ENCODE measurements around the gene OR10A3. TPM values are rescaled to one million over a fixed set of nuclear protein-coding genes. Genes with fewer than 3 reads are reported as not detected.

Gene OR10A3
- total and polyA plus RNA-seq, 10 donors = not detected

DNA sequence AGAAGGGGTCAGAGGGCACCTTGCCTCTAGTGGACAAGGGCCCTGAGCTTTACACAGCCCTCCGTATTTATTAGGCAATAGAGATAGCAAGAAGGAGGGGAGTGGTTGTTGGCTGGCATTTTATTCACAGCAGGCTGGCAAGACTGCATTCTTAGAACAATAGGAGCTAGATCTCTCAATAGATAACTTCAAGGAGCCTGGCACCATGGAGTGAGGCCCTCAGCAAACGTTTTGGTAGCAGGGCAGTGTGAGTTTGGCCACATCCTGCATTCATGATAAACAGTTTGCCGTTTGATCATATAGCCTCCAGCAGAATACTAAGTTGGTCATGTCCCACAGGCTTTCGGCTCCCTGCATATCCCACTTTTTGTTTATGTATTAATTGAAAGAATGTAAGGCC is 42.1 kb downstream of the OR10A3 start:
- Histone ChIP-seq H3K27ac (no peak overlapping the region), H3K4me3 (no peak overlapping the region), H3K36me3 (no peaks in the 10 kb centered on the region), H3K4me1 (no peaks in the 10 kb centered on the region), H3K9me3 (peaks cover 0 to 7% (median 0%) of the 10 kb centered on the region in 8 donors), H3K27me3 (replicated peaks in 1 of 7) (no peaks in the 10 kb centered on the region)
- intact Hi-C loops (cut with DNase I; ENCODE audit: low total_unique reads) = no loop called here
- no peak for TF ChIP-seq CTCF (IDR thresholded peaks at IDR 0.05 in 8 of 11, conservative IDR thresholded peaks at IDR 0.05 in 3 of 11)
- no peak for TF ChIP-seq POLR2AphosphoS5 (IDR thresholded peaks at IDR 0.05)
- TF ChIP-seq POLR2A (IDR thresholded peaks at IDR 0.05) = no peak
- whole genome bisulfite sequencing, 5 donors = 56 to 69% (median 68%) methylated on average over 4 of the region's 4 CpGs
- DNase-seq = no peak

GRCh38 chr11:7898666-7899283 is 42.7 kb downstream of the OR10A3 start:
- Histone ChIP-seq H3K27ac (no peak overlapping the region), H3K36me3 (no peaks in the 10 kb centered on the region), H3K9me3 (peaks cover 0 to 7% (median 0%) of the 10 kb centered on the region in 8 donors), H3K4me3 (no peak overlapping the region), H3K27me3 (replicated peaks in 1 of 7) (no peaks in the 10 kb centered on the region), H3K4me1 (no peaks in the 10 kb centered on the region)
- 76 to 84% (median 82%) methylated on average over 5 of the region's 5 CpGs for WGBS, 5 donors
- intact Hi-C loops (cut with DNase I; ENCODE audit: low total_unique reads) = no loop called here
- DNase-seq = no peak
- TF ChIP-seq POLR2AphosphoS5 (IDR thresholded peaks at IDR 0.05) (no peak), POLR2A (IDR thresholded peaks at IDR 0.05) (no peak), CTCF (IDR thresholded peaks at IDR 0.05 in 8 of 11, conservative IDR thresholded peaks at IDR 0.05 in 3 of 11) (no peak)

- 70 to 80% (median 74%) methylated on average over 1 of the region's 1 CpG for WGBS, 5 donors
- Histone ChIP-seq H3K4me1 (peaks cover 0 to 11% (median 6%) of the 10 kb centered on the region in 6 donors), H3K4me3 (no peak overlapping the region), H3K27me3 (replicated peaks in 1 of 7) (no peaks in the 10 kb centered on the region), H3K9me3 (peaks cover 0 to 7% (median 0%) of the 10 kb centered on the region in 8 donors), H3K27ac (no peak overlapping the region), H3K36me3 (no peaks in the 10 kb centered on the region)
- intact Hi-C loops (cut with DNase I; ENCODE audit: low total_unique reads) = no loop called here
- TF ChIP-seq POLR2A (IDR thresholded peaks at IDR 0.05) (no peak), CTCF (IDR thresholded peaks at IDR 0.05 in 8 of 11, conservative IDR thresholded peaks at IDR 0.05 in 3 of 11) (no peak)
- no peak for DNase-seq
These were observed 45.3 kb downstream of the OR10A3 start for GRCh38 chr11:7896009-7896785.

DNA sequence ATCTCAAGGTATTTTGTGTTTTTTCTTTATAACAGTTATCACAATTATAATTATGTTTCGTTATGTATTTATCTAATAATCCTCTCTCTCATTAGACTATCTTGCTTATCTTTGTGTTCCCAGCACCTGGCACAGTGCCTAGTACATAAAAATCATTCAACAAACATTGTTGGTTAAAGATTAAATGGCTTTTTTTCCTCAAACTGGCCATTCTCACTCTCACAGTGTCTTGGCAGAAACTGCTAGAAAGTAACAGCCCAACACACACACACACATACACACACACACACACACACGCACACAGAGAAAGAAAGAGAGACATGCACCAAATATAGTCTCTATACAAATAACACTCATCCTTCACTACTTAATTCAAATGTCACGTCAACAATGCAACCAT is 47.3 kb downstream of the OR10A3 start:
- Histone ChIP-seq H3K27ac (no peak overlapping the region), H3K27me3 (replicated peaks in 1 of 7) (no peaks in the 10 kb centered on the region), H3K4me1 (peaks cover 0 to 11% (median 6%) of the 10 kb centered on the region in 6 donors), H3K4me3 (no peak overlapping the region), H3K36me3 (no peaks in the 10 kb centered on the region), H3K9me3 (peaks cover 0 to 7% (median 0%) of the 10 kb centered on the region in 8 donors)
- no peak for DNase-seq
- WGBS, 5 donors = 67 to 82% (median 79%) methylated on average over 3 of the region's 3 CpGs
- intact Hi-C loops (cut with DNase I; ENCODE audit: low total_unique reads) = loop anchor here (5.0 kb wide), 1 partner anchor 93 kb away; the partner anchor contains the start of gene EIF3F
- TF ChIP-seq POLR2AphosphoS5 (IDR thresholded peaks at IDR 0.05) (no peak), POLR2A (IDR thresholded peaks at IDR 0.05) (no peak), CTCF (IDR thresholded peaks at IDR 0.05 in 8 of 11, conservative IDR thresholded peaks at IDR 0.05 in 3 of 11) (no peak)
